Hematopoietic multipotent progenitor cell (in vitro differentiated cells): ENCODE results near the gene RBMS3. TPM values are rescaled to one million over a fixed set of nuclear protein-coding genes. Genes with fewer than 3 reads are reported as not detected.
"Not testable (repeated sequence)": the region's sequence is repeated elsewhere in the genome, so short reads cannot be mapped to it uniquely, and the experiment has no call there.

Source experiments
- DNase-seq, 3 donors: peaks; one replicate each; pipeline ENCODE4 v3.0.0-alpha.2; 2011 to 2015; ENCODE audit warnings: low read depth in 2 of 3, low spot score in 2 of 3
- total RNA-seq: library from RNA; depleted of rRNA; stranded (reverse); fragments of >200 nt; gene quantifications from one replicate; pipeline ENCODE4 v1.2.3, GENCODE V29; 2012

Gene RBMS3
- total RNA-seq, 1 donor: under 0.01 TPM

DNA sequence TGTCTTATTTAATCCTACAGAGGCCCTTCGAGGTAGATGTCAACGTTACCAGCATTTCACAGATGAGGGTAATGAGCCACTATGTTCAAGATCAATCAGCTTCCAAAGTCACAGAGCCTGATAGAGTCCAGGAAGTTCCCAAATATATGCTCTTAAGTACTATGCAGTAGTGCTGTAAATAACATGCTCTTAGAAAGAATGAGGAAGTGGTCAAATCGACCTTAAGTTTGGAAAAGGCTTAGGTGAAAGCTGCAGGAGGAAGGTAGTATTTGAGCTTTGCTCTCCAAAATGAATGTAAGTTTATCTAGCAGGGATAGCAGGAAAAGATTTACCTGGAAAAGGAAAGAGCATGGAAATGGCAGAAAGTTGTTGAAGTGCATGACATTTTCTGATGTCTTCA lies 234.0 kb downstream of the RBMS3 start:
- DNase-seq: peak in 2 of 3 donors; percentile 2 to 40

DNA sequence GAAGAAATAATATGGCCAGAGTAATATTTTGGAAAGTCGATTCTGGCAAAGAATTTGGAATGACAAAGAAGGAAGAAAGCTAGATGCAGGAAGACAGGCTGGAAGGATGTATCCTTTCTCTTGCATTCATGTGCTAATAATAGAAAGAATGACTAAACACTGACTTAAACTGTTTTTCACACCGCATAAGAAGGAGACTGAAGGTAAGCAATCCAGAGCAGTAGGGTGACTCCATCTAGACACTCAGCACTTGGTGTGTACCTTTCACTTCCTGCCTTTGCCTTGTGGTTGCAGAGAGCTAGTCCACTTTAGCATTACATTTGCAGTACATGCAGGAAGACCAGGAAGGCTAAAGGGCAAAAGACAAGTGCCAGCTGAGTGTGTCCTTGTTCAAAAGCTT lies 234.6 kb downstream of the RBMS3 start:
- no peak for DNase-seq

DNA sequence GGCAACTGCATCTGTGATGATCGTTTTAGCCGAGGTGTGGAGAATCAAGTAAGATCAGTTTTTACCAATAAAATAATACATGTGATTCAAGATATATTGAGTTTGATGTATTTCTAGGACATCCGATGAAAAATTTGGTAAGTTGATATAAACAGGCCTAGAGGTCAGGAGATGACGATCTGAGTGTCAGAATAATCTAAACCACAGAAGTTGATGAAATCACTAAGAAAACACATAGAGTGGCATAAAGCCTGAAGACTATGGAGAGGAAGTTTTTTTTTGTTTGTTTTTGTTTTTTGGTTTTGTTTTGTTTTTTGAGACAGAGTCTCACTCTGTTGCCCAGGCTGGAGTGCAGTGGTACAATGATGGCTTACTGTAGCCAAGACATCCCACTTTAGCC lies 235.3 kb downstream of the RBMS3 start:
- no peak for DNase-seq

DNA sequence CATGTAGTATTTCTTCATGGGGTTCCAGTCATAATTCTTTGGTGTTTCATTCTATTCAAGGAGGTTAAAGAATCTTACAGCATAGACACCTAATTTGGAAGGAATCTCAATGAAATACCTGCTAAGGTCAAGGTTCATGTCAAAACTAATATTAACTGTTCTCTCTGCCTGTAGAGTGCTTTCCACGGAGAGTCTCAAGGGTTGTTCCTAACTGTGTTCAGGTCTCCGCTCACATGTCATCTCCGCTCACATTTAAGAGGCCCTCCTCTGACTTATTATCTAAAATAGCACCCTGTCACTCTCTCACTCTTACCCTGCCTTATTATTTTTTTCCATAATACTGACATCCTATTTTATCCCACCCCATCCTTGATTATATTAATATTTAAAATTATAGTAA lies 239.9 kb downstream of the RBMS3 start:
- DNase-seq: no peak

DNA sequence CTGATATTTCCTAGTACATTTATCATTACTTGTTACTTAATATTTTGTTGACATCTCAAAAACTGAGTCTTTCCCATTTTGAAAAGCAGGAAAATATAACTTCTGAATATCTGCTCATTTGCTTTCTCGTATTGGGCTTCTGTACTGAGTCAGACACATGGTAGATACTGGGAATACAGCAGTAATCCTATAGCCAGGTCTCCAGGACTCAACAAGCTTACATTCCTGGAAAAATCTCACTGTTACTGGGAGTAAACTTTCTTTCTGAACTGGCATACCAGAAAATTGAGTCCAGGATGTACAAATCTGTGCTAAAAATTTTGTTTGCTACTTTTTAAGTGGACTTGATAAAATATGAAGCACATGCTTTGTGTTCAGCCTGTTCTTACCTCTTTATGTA lies 240.4 kb downstream of the RBMS3 start:
- no peak for DNase-seq

DNA sequence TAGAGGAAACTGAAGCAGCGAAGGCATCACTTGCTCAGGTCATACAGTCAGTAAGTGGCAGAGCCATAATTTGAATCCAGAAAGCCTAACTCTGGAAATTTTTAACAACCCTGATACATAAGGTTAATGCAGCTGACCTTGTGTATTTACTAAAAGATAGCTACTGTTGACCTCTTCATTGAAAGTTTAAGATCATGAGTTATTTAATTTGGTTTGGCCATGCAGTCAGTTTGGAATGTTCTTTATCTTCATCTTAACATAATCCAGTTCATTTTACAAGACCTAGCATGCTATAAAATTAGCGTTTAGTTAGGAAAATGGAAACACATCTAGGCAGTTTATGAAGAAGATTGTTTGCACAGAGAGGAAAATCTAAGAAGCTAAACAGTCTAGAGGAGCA lies 240.9 kb downstream of the RBMS3 start:
- DNase-seq: no peak

DNA sequence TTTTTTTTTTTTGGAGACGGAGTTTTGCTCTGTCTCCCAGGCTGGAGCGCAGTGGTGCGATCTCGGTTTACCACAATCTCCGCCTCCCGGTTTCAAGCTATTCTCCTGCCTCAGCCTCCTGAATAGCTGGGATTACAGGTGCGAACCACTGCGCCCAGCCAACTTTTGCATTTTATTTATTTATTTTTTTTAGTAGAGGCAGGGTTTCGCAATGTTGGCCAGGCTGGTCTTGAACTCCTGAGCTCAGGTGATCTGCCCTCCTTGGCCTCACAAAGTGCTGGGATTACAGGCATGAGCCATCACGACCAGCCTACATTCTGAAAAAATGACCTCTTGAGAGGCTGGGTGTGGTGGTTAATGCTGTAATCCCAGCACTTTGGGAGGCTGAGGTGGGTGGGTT lies 243.6 kb downstream of the RBMS3 start:
- not testable (repeated sequence) for DNase-seq

DNA sequence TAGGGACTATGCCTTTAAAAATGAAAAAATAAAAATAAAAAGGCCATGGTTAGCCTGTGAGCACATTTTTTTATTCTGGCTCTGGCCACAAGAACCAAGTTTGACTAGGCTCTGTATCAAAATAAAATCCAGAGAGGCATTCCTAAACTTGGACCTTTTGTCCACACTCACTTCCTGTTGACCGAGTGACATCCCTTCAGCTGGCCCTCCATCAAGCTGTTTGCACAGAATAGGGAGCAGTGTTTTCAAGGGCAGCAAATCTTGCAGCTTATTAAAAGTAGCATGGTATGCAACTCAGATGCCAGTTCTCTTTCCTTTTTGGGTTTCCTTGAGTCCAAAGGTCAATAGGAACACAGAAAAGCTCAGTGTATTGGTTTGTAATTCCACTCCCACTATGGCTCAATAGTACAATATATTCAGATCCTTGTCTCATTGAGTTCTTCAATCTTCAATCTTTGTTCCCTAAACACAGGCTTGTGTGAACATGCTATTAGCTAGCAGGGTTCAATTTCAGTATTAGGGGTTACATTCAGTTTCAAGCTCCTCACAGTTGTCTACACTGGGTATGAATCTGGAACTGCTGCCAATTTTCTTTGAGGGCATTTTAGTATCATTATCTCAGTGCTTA lies 244.5 kb downstream of the RBMS3 start:
- DNase-seq: no peak

DNA sequence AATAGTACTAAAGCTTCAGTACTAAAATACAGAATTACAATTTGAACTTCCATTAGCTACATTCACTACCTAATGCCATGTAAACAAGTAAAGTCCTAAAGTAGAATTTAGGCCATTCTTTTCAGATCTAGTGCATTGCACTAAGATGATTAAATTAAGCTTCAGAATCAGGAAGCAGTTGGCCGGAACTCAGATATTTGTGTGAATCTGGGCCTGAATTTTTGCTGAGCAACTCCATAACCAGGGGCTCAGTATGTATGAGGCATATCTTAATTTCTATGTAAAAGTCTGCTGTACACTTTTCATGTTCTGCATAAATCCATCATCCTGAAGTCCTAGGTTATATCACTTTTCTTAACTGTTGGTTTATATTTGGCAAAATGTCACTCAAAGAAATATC lies 246.4 kb downstream of the RBMS3 start:
- DNase-seq: peak in 2 of 3 donors; percentile 3 to 55

DNA sequence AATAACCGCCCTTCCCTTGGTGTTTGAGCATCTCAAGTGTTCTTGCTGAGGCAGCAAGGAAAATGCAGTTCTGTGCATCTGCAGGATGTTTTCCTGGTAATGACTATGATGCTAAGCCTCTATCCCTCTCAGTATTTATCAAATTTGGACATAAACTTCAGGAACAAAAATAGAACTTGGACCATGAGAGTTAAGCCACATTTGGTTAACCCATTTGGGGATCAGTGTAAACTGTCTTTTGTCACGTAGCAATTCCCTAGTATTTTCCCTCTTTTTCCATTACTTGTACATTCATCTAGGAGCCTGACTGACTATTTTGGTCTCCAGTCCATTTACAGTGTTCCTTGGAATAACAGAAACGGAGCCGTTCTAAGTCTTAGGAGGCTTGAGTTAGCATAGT lies 250.8 kb downstream of the RBMS3 start:
- DNase-seq: no peak

DNA sequence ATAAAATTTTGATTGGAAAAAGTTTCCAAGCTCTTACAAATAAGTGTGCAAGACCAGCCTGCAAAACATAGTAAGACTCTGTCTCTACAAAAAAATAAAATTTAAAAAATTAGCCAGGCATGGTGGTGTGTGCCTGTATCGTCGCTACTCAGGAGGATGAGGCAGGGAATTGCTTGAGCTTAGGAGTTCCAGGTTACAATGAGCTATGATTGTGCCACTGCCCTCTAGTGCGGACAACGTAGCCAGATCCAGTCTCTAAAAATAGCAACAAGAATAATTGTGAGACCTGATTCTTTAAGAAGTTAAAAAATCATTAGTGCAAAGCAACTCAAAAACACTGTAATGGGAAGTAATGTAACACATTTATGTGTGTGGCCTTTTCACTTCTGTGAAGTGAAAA lies 251.6 kb downstream of the RBMS3 start:
- DNase-seq: no peak

DNA sequence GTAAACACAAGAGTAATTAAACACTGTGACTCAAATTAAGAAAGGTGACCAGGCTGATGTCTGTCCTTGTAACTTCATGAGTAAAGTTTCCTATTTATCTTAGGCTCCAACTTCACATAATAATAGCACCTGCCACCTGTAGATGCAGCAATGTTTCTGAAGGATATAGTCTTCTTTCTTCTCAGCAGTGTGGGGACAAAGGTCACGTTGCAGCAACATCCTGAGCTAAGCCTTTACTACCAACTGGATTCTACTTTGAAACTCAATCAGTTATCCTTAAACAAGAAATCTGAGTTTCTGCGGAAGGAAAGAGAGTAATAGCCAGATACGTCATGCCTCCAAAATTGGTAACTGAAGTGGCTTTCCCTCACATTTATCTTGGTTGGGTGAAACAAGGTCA lies 253.1 kb downstream of the RBMS3 start:
- no peak for DNase-seq

DNA sequence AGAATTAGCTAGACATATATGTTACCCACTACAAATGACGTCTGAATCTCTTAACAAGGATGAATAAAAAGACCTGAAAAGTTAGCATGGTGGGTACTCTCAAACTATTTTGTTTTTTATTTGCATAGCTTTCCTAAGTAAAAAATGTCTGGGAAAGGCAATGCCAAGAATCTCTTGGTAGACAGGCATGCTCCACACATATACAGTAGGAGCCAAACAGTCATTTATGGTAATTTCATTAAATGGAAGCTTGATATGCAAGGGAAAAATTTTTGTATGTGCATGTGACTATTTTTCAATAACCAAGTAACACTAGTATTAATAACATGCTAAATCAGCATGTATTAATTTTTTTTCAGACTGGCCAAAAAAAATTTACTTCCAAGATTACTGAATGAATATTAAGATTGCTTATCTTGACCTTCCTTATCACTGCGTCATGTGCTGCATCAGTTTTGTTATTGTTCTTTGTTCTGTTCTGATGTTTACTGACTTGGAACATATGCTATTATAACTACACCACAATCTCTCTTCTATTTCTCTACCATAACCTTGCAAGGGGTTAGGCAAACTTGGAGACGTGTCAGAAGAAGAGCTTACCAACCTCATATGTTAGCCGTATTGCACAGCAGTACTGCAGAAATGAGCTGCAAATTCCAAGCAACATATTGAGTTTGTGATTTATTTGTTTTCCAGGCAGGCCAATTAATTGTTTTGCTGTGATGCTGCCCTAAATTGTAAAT lies 255.3 kb downstream of the RBMS3 start:
- DNase-seq: no peak

DNA sequence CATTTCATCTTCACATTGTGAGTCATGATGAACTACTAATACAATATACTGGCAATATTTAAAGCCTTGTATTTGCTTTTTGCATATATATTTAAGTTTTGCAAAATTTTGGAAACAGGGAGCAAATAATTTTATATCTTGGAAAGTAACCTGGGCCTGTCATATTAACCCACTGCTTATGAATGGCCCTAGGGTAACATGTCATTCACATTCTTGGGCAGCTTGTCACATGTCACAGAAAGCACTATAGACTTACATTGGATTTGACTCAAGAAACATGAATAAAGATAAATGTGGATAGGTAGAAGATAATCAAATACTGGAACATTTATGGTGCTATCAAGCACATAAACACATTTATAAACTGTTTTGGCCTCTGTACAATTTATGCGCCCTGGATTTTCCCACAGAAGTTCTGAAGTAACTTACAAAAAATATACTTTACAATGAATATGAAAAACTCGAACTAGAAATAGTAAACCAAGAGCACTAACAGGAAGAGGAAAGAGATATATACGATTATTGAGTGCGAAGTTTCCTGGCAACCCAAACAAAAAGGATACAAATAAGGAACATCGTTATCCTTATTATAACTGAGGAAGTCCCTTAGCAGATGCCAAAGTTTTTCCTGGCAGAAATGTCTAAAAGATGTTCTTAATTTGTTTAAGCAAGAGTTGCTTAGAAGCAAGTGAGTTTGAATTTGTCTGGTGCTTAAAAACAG lies 257.2 kb downstream of the RBMS3 start:
- no peak for DNase-seq

DNA sequence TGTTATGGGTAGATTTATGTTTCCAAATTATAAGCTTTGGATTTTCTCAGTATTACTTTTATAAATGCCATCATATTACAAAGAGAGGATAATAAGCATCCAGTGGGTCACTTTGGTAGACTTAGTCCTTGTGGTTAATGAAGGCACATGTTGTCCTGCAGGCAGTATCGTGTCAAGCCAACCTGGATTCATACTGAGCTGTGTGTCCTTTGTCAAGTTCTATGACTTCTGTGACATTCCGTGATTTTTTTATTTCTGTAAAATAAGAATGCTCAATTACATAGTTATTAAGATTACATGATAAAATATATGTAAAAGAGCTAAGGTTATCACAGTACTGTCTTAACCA lies 257.7 kb downstream of the RBMS3 start:
- no peak for DNase-seq

DNA sequence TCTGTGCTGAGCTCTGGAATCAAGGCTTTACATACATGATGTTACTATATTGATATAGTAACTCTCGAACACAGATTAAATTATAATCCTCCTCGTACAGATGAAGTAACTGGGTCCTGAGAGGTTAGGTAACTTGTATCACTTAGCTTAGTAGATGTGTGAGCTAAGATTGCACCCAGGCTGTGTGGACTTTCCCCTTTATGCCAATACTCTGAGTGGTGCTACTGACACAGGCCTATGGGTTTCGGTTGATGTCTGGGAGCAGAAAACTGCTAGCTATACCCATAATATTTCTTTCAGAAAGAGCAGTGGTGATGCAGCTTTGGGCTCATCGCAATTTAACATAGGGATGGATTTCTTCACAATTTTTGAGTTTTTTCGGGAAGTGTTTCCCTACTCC lies 259.7 kb downstream of the RBMS3 start:
- no peak for DNase-seq

DNA sequence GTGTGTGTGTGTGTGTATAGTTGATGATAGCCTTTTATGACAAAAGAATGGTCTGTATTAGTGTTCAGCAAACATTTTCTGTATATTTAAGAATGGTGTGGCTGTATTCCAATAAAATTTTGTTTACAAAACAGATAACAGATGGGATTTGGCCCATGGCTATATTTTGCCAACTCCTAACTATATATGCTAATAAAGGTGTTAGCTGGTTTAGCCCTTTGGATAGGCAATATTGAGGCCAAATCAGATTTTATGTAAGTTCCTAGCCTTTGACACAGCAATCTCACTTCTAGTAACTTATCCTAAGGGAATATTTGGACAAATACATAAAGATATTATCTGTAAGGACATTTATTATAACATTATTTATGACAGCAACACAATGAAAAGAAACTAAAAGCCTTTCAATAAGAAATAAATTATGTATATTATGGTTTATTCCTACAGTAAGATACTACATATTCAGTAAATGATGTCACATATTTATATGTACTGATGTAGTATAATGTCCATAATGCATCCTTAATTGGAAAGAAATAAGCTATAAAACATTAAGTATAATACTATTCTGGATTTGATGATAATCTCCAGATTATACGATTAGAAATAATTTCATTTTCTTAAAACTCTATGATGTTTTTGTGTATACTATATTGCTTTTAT lies 264.0 kb downstream of the RBMS3 start:
- DNase-seq: no peak

DNA sequence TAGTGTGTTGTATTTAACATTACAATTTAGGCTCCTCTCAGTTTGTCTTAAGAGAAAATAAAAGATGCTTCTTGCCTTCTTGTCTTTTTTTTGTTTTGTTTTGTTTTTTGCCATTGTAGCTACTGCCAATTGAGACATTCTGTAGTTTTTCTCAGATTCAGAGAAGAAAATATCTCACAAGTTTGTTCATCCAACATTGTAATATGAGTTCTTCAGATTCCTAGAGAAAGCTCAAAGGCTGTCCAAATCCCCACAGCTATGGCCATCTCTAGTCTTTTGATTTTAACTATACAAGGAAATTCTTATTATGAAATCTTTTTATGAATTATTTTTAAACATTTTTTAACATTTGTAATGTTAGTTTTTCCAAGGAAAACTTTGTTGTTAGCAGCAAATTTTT lies 264.7 kb downstream of the RBMS3 start:
- no peak for DNase-seq

DNA sequence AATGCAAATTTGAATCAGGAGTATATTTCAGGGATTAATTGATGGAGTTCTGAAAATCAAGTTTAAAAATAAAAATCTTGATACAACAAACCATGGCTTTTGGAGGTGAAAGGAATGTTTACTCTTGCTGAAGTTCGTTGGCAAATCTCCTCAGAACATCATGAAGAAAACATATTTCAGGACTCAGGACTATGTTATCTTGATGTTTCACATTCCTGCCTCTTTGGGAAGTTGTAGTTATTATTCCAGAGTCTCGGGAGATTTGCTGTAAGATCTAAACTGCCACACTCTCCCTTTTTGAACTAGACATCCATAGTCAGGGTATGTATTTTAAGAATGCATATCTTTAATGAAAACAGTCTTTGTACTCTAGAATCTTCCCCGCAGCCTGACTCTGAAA lies 271.2 kb downstream of the RBMS3 start:
- DNase-seq: no peak

DNA sequence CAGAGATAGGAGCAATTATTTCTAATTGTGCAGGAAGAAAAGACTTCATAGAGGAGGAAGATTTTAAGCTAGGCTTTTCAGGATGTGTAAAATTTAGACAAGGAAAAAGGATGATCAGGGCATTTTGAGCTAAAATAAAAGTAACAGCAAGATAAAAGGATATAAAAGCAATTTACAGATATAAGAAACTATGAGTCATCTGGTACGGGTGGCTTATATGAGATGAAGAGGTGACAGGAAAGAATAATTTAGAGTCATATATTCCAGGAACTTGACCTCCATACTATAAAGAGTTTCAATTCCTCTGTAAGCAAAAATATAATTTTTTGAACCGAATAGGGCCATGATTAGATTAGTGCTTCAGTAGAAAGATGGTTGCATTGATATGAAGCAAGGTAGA lies 273.7 kb downstream of the RBMS3 start:
- no peak for DNase-seq

DNA sequence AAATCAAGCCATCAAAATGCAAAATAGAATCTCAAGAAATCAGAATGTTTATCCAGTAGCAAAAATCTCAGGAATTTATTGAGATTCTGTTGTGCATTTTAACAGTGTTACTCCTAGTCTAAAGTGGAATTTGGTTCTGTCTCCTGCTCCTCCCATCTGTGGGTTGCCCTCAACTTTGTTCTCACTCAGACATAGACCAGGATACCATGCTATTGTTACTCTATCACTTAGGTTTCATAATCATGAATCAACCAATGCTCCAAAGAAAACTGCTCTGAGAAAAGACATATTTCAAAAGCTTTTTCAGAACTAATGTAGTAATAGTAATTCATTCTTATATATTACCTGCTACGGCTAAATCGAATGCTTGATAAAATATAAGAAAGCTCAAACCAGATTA lies 274.7 kb downstream of the RBMS3 start:
- DNase-seq: no peak

DNA sequence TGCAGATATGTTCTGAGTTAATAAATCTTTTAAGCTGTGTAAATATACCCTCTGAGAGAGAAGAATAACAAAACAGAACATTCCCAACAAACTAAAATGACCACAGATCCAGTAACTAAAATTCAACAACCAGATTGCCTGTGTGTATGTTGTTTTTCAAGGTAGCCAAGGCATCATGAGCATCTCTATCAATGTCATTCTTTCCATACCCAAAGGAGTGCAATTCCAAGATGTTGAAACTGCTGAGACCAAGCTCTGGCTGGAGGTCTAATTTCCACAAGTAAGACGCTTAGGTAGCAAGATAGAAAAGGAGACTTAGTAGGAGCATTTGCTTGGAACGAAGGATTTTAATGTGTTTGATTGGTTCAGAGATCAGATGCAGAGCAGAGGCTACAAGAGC lies 276.3 kb downstream of the RBMS3 start:
- no peak for DNase-seq
